Suprapubic skin (tissue), 4 donors: ENCODE results near the gene S100A12. TPM values are rescaled to one million over a fixed set of nuclear protein-coding genes. Genes with fewer than 3 reads are reported as not detected.

Source experiments
- DNase-seq, 2 donors: peaks; one replicate each; pipeline ENCODE4 v3.0.0-alpha.2; 2019; ENCODE audit warnings: low spot score in 2 of 2
- H3K27ac ChIP-seq: fragments of 200-600 bp; sonication (generic); one replicate; pipeline ENCODE4 v1.5.1; 2019
- H3K27me3 ChIP-seq: fragments of 200-600 bp; sonication (generic); one replicate; pipeline ENCODE4 v1.5.1; 2019
- H3K36me3 ChIP-seq: fragments of 200-600 bp; sonication (generic); one replicate; pipeline ENCODE4 v1.5.1; 2019
- H3K4me1 ChIP-seq: fragments of 200-600 bp; sonication (generic); one replicate; pipeline ENCODE4 v1.5.1; 2019
- H3K4me3 ChIP-seq: fragments of 200-600 bp; sonication (generic); one replicate; pipeline ENCODE4 v1.5.1; 2019; ENCODE audit warnings: mild to moderate bottlenecking
- H3K9me3 ChIP-seq: fragments of 200-600 bp; sonication (generic); one replicate; pipeline ENCODE4 v1.5.1; 2019
- EP300 ChIP-seq: sonication (generic); formaldehyde crosslinking; IDR thresholded peaks from one replicate; pipeline ENCODE4 v1.6.1; 2017; ENCODE audit warnings: antibody characterized with exemption
- POLR2A ChIP-seq, 2 donors: fragments of 450-650 bp; IDR thresholded peaks; one replicate each; pipeline ENCODE4 v1.6.1; 2017; ENCODE audit warnings: antibody characterized with exemption in 2 of 2, mild to moderate bottlenecking in 2 of 2, moderate library complexity in 2 of 2
- POLR2AphosphoS5 ChIP-seq, 3 donors: sonication (generic); formaldehyde crosslinking; IDR thresholded peaks; one replicate each; pipeline ENCODE4 v1.6.1; 2017; ENCODE audit warnings: antibody characterized with exemption in 3 of 3
- WGBS: methylation state at CpG from one replicate; pipeline ENCODE4 v1.1.5; 2018; 5-methylcytosine and 5-hydroxymethylcytosine counted together
- total RNA-seq, 4 donors: library from RNA; depleted of rRNA; stranded (reverse); fragments of >200 nt; gene quantifications; one replicate each; pipeline ENCODE4 v1.1.0, GENCODE V29; 2016
- TF ChIP-seq, protein P1 (sequence below), 2 donors: fragments of 200-600 bp in 1 of 2; fragments of 450-650 bp in 1 of 2; sonication (generic) in 1 of 2; IDR thresholded peaks; one replicate each; pipeline ENCODE4 v1.5.1; 2016 to 2019; ENCODE audit warnings: antibody characterized with exemption in 2 of 2, mild to moderate bottlenecking in 1 of 2, moderate library complexity in 1 of 2

S100A12 gene
- total RNA-seq, 4 donors from 2014 or later, result not detected

DNA sequence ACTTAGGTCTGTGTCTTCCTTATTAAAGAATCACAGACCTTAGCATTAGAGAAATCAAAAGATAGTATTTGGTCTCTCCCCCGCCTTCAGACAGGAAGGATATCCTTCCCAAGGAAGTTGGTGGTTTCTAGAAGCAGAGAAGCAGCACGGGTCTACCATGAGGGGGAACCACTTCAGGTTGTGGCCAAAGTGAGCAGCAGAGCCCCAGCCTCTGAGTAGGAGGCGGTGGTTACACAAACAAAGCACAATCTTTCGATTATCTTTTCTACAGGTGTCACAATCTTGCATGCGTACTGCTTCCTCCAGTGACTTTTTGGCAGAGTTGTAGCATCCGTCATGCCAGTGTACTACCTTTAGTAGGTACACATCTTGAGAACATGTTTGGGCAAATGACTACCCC lies 35.6 kb downstream of the S100A12 start:
- WGBS, result 69% methylated on average over 6 of the region's 6 CpGs
- Histone ChIP-seq H3K4me1 (peaks cover 26% of the 10 kb centered on the region), H3K9me3 (no peaks in the 10 kb centered on the region), H3K4me3 (no peak overlapping the region), H3K27me3 (no peaks in the 10 kb centered on the region), H3K27ac (no peak overlapping the region), H3K36me3 (no peaks in the 10 kb centered on the region)
- peak in 1 of 2 donors; percentile 31 for DNase-seq
- TF ChIP-seq POLR2AphosphoS5 (IDR thresholded peaks at IDR 0.05), result no peak
- TF ChIP-seq EP300, result no peak
- TF ChIP-seq, protein P1, sequence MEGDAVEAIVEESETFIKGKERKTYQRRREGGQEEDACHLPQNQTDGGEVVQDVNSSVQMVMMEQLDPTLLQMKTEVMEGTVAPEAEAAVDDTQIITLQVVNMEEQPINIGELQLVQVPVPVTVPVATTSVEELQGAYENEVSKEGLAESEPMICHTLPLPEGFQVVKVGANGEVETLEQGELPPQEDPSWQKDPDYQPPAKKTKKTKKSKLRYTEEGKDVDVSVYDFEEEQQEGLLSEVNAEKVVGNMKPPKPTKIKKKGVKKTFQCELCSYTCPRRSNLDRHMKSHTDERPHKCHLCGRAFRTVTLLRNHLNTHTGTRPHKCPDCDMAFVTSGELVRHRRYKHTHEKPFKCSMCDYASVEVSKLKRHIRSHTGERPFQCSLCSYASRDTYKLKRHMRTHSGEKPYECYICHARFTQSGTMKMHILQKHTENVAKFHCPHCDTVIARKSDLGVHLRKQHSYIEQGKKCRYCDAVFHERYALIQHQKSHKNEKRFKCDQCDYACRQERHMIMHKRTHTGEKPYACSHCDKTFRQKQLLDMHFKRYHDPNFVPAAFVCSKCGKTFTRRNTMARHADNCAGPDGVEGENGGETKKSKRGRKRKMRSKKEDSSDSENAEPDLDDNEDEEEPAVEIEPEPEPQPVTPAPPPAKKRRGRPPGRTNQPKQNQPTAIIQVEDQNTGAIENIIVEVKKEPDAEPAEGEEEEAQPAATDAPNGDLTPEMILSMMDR (IDR thresholded peaks at IDR 0.05), result no peak

DNA sequence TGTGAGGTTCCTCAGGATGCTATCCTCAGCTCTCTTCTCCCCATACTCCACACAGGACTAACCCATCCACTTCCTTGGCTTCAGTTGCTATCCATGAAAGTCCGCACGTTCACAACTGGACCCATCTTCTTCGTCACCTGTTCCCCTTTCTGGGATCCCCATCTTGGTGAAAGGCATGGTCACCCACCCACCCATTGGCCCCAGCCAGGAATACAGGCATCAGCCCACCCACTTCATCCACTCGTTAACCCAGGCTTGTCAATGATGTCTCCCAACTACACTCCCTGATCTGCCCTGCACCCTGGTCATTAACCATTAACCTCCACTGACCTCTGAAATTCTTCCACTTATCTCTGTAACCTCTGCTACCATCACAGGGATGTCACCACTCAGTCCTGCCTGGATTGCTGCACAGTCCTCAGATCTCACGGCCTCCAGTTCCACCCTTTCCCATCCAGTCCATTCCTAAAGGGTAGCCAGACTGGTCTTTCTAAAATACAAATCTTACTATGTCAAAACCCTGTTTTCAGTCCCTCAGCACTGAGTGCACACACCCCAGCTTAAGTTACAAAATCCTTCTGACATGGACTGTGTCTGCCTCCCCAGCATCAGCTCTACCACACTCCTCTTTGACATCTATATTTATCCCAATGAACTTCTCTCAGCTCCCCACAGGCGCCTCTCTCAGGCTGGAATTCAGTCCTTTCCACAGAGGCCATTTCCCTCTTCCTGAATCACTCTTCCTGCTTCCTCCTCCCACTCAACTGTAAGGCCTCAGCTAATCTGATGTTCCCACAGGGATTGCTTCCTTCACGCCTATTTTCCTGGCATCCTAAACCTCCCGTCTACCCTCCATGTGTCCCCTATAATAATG lies 37.2 kb downstream of the S100A12 start:
- Histone ChIP-seq H3K9me3 (no peaks in the 10 kb centered on the region), H3K27ac (no peak overlapping the region), H3K4me3 (no peak overlapping the region), H3K36me3 (no peaks in the 10 kb centered on the region), H3K27me3 (no peaks in the 10 kb centered on the region), H3K4me1 (peaks cover 11% of the 10 kb centered on the region)
- TF ChIP-seq EP300 (no peak), POLR2A (IDR thresholded peaks at IDR 0.05) (no peak), POLR2AphosphoS5 (IDR thresholded peaks at IDR 0.05) (no peak)
- TF ChIP-seq, protein P1 (IDR thresholded peaks at IDR 0.05), result no peak
- DNase-seq, result peak in 1 of 2 donors; percentile 29
- 78% methylated on average over 8 of the region's 8 CpGs for WGBS

DNA sequence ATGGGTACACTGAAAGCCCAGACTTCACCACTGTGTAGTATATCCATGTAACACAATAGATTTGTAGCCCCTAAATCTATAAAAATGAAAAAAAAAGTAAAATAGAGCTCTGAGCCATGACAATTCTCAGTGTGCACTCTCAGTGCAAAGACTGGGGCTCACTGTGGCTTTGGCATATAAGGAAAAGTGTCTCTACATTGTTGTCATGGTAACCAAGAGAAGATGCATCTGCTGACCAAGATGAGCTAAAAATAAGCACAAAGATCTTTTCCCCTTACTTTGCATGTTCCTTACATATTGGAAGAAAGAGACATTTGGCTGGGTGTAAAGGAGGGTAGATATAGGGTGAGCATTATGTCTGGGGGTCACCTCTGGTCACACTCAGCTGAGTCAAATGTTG lies 38.8 kb downstream of the S100A12 start:
- no peak overlapping the region for H3K4me3 ChIP-seq
- no peaks in the 10 kb centered on the region for H3K27me3 ChIP-seq
- H3K9me3 ChIP-seq, result no peaks in the 10 kb centered on the region
- no peak overlapping the region for H3K27ac ChIP-seq
- no peaks in the 10 kb centered on the region for H3K36me3 ChIP-seq
- no peaks in the 10 kb centered on the region for H3K4me1 ChIP-seq
- DNase-seq, result no peak
- TF ChIP-seq, protein P1 (IDR thresholded peaks at IDR 0.05), result no peak
- no peak for TF ChIP-seq POLR2A (IDR thresholded peaks at IDR 0.05)
- TF ChIP-seq EP300, result no peak
- TF ChIP-seq POLR2AphosphoS5 (IDR thresholded peaks at IDR 0.05), result no peak

DNA sequence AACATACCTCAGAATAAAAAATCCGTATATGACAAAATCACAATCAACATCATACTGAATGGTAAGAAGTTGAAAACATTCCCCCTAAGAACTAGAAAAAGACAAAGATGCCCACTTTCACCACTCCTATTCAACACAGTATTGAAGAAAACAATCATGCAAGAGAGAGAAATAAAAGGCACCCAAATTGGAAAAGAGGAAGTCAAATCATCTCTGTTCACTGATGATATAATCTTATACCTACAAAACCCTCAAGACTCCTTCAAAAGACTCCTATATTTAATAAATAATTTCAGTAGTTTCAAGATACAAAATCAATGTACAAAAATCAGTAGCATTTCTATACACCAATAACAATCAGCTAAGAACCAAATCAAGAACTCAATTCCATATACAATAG lies 41.5 kb downstream of the S100A12 start:
- DNase-seq, result no peak
- Histone ChIP-seq H3K9me3 (peaks cover 3% of the 10 kb centered on the region), H3K36me3 (no peaks in the 10 kb centered on the region), H3K4me1 (no peaks in the 10 kb centered on the region), H3K27me3 (peaks cover 3% of the 10 kb centered on the region), H3K4me3 (no peak overlapping the region), H3K27ac (no peak overlapping the region)
- TF ChIP-seq, protein P1 (IDR thresholded peaks at IDR 0.05), result no peak
- TF ChIP-seq POLR2AphosphoS5 (IDR thresholded peaks at IDR 0.05) (no peak), EP300 (no peak), POLR2A (IDR thresholded peaks at IDR 0.05) (no peak)
- 78% methylated on average over 1 of the region's 1 CpG for WGBS

DNA sequence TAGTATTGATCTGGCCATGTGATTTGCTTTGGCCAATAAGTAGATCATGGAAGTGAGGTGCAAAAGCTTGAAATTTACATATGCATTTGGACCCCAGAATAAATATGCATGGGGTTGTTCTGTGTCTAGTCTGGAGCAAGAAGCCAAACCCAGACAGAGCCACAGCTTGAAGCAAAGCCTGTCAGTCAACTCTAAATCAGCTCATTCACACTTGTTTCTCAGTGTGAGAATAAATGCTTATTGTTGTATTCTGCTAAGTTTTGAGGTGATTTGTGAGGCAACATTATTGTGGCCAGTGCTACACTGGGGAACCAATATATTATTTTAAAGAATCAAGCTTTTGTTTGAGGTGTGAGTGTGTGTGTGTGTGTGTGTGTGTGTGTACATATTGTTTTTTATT lies 50.5 kb downstream of the S100A12 start:
- H3K9me3 ChIP-seq, result no peaks in the 10 kb centered on the region
- TF ChIP-seq EP300, result no peak
- no peak for TF ChIP-seq POLR2AphosphoS5 (IDR thresholded peaks at IDR 0.05)
- TF ChIP-seq, protein P1 (IDR thresholded peaks at IDR 0.05), result no peak
- TF ChIP-seq POLR2A (IDR thresholded peaks at IDR 0.05), result no peak
- no peak for DNase-seq
- H3K27me3 ChIP-seq, result no peaks in the 10 kb centered on the region
- H3K36me3 ChIP-seq, result no peaks in the 10 kb centered on the region
- no peak overlapping the region for H3K4me3 ChIP-seq
- no peaks in the 10 kb centered on the region for H3K4me1 ChIP-seq
- H3K27ac ChIP-seq, result no peak overlapping the region

Other genes with a start within 250 kb of the S100A12 start
- 10 to 100 TPM in 3 of 4 donors, 1 to 10 TPM in 1; 6.8 to 56.6 (median 13.3) TPM for gene SPRR2G, start 224.7 kb downstream of the S100A12 start, total RNA-seq
- not detected for gene LELP1, start 172.2 kb downstream of the S100A12 start, total RNA-seq
- 100 to 1,000 TPM in 1 of 4 donors, 10 to 100 TPM in 2, not detected in 1; 21.2 to 127 (median 34.6) TPM for gene PRR9, start 158.0 kb downstream of the S100A12 start, total RNA-seq
- 100 to 1,000 TPM in 3 of 4 donors, 10 to 100 TPM in 1; 14.9 to 257 (median 228) TPM for gene LORICRIN, start 115.9 kb downstream of the S100A12 start, total RNA-seq
- gene PGLYRP3, start 62.7 kb downstream of the S100A12 start, total RNA-seq, result 10 to 100 TPM; 34.2 to 72.1 (median 55.3) TPM
- gene PGLYRP4, start 26.8 kb downstream of the S100A12 start, total RNA-seq, result 10 to 100 TPM; 13.0 to 35.0 (median 21.2) TPM
- 10 to 100 TPM; 11.0 to 95.4 (median 51.1) TPM for gene S100A9, start 17.8 kb downstream of the S100A12 start, total RNA-seq
- gene S100A8, start 15.5 kb upstream of the S100A12 start, total RNA-seq, result 10 to 100 TPM in 3 of 4 donors, 1 to 10 TPM in 1; 5.7 to 38.4 (median 19.5) TPM
- gene S100A7A, start 40.9 kb upstream of the S100A12 start, total RNA-seq, result under 1 TPM in 1 of 4 donors, not detected in 3; 0.10 TPM
- 100 to 1,000 TPM in 1 of 4 donors, 10 to 100 TPM in 2, 1 to 10 TPM in 1; 5.1 to 107 (median 20.2) TPM for gene S100A7, start 85.0 kb upstream of the S100A12 start, total RNA-seq
- 100 to 1,000 TPM; 135 to 264 (median 241) TPM for gene S100A6, start 160.4 kb upstream of the S100A12 start, total RNA-seq
- not detected for gene S100A5, start 165.3 kb upstream of the S100A12 start, total RNA-seq
- gene S100A4, start 170.2 kb upstream of the S100A12 start, total RNA-seq, result 100 to 1,000 TPM in 3 of 4 donors, 10 to 100 TPM in 1; 89.3 to 229 (median 175) TPM
- 100 to 1,000 TPM in 1 of 4 donors, 10 to 100 TPM in 2, not detected in 1; 42.6 to 342 (median 88.0) TPM for gene S100A3, start 173.6 kb upstream of the S100A12 start, total RNA-seq
- 100 to 1,000 TPM; 127 to 519 (median 267) TPM for gene S100A2, start 190.2 kb upstream of the S100A12 start, total RNA-seq
- 100 to 1,000 TPM; 133 to 668 (median 414) TPM for gene S100A16, start 237.5 kb upstream of the S100A12 start, total RNA-seq
- 100 to 1,000 TPM; 252 to 555 (median 445) TPM for gene S100A14, start 240.7 kb upstream of the S100A12 start, total RNA-seq